Activated naive CD4-positive, alpha-beta T cell treated with anti-CD3 and anti-CD28 coated beads, Interleukin-2, amount 10 ng/mL, durations not matched to agents 7 days and 5 days (primary cell): Measurements from ENCODE around the gene PROM2.

Experiments
- CTCF ChIA-PET: fragments of 350-600 bp; sonication (Branson Sonifier 250); formaldehyde crosslinking; loops from one replicate; lab custom pipeline; 2021; ENCODE audit warnings: antibody characterized with exemption; lab: Charles Lee
- DNase-seq: peaks from one replicate; pipeline ENCODE4 v3.0.0-alpha.2; 2020
- H3K27ac Mint-ChIP-seq: one replicate; pipeline ENCODE4 v1.8.0; 2021; ENCODE audit warnings: mild to moderate bottlenecking, moderate library complexity, mixed read lengths
- H3K27me3 Mint-ChIP-seq: one replicate; pipeline ENCODE4 v1.8.0; 2021; ENCODE audit warnings: mild to moderate bottlenecking, mixed read lengths
- H3K36me3 Mint-ChIP-seq: one replicate; pipeline ENCODE4 v1.8.0; 2021; ENCODE audit warnings: mixed read lengths
- H3K4me1 Mint-ChIP-seq: one replicate; pipeline ENCODE4 v1.8.0; 2021; ENCODE audit warnings: mixed read lengths
- H3K4me3 Mint-ChIP-seq: one replicate; pipeline ENCODE4 v1.8.0; 2021; ENCODE audit warnings: mild to moderate bottlenecking, moderate library complexity, mixed read lengths
- H3K9me3 Mint-ChIP-seq: one replicate; pipeline ENCODE4 v1.8.0; 2021; ENCODE audit warnings: mixed read lengths

Gene PROM2

DNA sequence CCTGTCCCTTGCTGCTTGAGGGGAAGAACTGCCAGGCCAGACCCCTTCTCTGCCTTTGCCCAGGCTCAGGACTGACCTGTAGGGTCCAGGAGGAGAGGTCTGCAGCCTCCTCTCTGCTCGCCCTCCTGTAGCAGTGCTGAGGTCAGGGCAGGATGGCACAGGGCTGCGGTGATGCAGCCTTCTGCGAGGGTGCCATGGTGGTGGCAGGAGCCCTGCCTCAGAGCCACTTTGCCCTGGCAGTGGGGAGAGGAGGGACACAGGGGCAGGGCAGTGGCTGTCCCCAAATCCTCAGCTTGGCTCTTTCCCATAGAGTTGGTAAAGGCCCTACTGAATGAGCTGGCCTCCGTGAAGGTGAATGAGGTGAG lies 884 bp downstream of the PROM2 start:
- Mint-ChIP-seq H3K9me3 (peaks cover 3% of the 10 kb centered on the region), H3K27me3 (no peaks in the 10 kb centered on the region), H3K36me3 (no peaks in the 10 kb centered on the region), H3K4me3 (no peak overlapping the region), H3K27ac (no peak overlapping the region), H3K4me1 (no peaks in the 10 kb centered on the region)
- CTCF ChIA-PET: no interaction called here
- peak; percentile 1 for DNase-seq

DNA sequence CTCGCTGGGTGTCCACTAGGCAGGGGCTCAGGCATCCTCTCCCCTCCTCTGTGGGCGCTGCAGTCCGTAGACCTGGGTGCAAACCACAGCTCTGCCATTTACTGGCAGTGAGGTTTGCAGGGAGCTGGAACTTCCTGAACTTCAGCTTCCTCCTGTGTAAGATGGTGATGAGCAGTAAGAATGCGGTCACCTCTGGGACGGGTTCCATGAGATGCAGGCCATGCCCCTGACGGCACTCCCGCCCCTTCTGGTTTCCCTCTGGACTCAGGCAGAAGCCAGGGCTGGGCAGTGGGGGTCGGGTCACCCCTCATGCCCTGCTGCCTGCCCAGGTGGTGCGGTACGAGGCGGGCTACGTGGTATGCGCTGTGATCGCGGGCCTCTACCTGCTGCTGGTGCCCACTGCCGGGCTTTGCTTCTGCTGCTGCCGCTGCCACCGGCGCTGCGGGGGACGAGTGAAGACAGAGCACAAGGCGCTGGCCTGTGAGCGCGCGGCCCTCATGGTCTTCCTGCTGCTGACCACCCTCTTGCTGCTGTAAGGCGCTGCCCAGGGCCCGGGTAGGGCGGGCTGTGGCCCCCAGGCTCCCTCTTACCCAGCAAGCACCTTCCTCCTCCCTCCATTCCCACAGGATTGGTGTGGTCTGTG lies 1.5 kb downstream of the PROM2 start:
- Mint-ChIP-seq H3K27ac (no peak overlapping the region), H3K4me1 (no peaks in the 10 kb centered on the region), H3K27me3 (no peaks in the 10 kb centered on the region), H3K4me3 (no peak overlapping the region), H3K9me3 (peaks cover 3% of the 10 kb centered on the region), H3K36me3 (no peaks in the 10 kb centered on the region)
- DNase-seq: peak; percentile 8
- CTCF ChIA-PET: no interaction called here

DNA sequence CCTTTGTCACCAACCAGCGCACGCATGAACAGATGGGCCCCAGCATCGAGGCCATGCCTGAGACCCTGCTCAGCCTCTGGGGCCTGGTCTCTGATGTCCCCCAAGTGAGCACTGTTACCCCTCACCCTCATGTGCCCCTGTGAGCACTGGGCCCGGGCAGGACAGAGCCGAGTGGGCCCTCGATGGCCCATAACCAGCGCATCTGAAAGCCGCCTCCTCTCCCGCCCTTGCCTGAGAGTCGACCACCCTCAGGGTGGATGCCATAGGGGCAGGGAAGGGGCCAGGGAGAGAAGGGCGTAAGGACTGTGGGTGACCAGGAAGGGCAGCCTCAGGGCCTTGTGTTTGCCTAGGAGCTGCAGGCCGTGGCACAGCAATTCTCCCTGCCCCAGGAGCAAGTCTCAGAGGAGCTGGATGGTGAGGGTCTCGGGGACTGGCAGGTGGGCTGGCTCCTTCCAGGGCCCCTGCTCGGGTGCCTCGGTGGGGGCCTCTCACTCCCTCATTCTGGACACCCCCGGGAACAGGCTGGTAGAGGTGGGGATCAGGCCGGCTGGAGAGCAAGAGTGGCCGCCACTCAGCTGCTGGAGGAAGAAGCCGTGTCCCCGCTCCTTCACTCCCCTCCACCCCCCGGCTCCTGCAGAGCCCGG lies 2.1 kb downstream of the PROM2 start:
- DNase-seq: no peak
- CTCF ChIA-PET: no interaction called here
- Mint-ChIP-seq H3K9me3 (peaks cover 3% of the 10 kb centered on the region), H3K4me3 (no peak overlapping the region), H3K27ac (no peak overlapping the region), H3K4me1 (no peaks in the 10 kb centered on the region), H3K27me3 (no peaks in the 10 kb centered on the region), H3K36me3 (no peaks in the 10 kb centered on the region)

DNA sequence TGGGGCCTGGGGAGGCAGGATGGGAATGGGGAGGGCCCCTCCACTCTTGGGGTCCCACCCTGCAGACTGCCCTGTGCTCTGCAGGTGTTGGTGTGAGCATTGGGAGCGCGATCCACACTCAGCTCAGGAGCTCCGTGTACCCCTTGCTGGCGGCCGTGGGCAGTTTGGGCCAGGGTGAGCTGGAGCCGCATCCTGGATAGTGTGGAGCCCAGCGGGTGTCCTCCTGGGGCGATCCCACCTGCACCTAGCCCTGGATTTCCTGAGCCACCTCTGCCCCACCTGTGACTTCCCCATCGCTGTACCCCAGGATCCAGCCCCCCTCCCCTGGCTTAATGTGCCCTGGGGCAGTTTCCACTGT lies 2.6 kb downstream of the PROM2 start:
- peaks cover 3% of the 10 kb centered on the region for H3K9me3 Mint-ChIP-seq
- no peak overlapping the region for H3K27ac Mint-ChIP-seq
- H3K4me3 Mint-ChIP-seq: no peak overlapping the region
- H3K36me3 Mint-ChIP-seq: no peaks in the 10 kb centered on the region
- DNase-seq: no peak
- H3K27me3 Mint-ChIP-seq: no peaks in the 10 kb centered on the region
- CTCF ChIA-PET: no interaction called here
- no peaks in the 10 kb centered on the region for H3K4me1 Mint-ChIP-seq

DNA sequence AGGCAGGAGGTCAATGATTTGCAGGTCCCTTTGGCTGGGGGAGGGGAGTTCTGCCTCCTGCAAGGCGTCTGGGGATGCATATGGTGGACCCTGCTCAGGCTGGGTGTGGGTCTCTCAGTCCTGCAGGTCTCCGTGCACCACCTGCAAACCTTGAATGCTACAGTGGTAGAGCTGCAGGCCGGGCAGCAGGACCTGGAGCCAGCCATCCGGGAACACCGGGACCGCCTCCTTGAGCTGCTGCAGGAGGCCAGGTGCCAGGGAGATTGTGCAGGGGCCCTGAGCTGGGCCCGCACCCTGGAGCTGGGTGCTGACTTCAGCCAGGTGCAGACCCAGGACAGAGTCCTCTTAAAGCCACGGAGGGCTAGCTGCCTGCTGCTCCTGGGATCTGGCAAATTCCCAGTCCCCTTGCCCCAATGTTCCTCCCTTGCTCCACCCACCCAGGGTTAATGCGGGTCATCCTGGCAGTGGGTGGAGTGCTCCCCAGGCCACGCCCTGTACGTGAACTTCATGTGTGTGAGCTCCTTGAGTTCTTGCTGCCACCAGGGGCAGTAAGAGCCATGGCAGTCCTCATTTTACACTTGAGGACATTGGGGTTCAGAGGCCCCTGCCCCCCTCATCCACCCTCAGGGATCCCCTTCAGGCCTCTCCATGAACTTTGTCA lies 3.1 kb downstream of the PROM2 start:
- CTCF ChIA-PET: no interaction called here
- H3K27me3 Mint-ChIP-seq: no peaks in the 10 kb centered on the region
- H3K9me3 Mint-ChIP-seq: peaks cover 3% of the 10 kb centered on the region

DNA sequence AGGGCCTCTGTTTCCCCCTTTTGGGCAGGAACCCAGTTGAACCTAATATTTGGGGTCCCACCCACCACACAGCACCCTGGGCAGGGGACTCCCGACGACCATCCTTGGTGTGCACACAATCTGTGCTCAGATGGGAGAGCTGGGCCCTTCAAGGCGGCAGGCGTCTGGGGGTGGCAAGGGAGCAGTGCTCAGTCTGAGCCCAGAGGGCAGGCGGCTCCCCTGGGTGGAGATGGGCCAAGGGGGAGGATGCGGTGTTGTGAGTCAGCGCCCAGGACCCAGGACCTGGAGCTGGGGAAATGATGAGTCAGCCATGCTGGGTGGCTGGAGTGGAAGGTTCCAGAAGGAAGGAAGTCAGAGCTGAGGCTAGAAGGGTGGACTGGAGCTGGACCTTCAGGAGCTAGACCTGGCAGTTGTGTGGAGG lies 3.8 kb downstream of the PROM2 start:
- H3K36me3 Mint-ChIP-seq: no peaks in the 10 kb centered on the region
- no peak for DNase-seq
- no peak overlapping the region for H3K27ac Mint-ChIP-seq
- peaks cover 3% of the 10 kb centered on the region for H3K9me3 Mint-ChIP-seq
- no peak overlapping the region for H3K4me3 Mint-ChIP-seq
- no peaks in the 10 kb centered on the region for H3K4me1 Mint-ChIP-seq
- CTCF ChIA-PET: no interaction called here
- H3K27me3 Mint-ChIP-seq: no peaks in the 10 kb centered on the region

More for the DNA sequence above, 3.1 kb downstream of the PROM2 start:
- Mint-ChIP-seq H3K4me1 (no peaks in the 10 kb centered on the region), H3K4me3 (no peak overlapping the region), H3K36me3 (no peaks in the 10 kb centered on the region), H3K27ac (no peak overlapping the region)
- no peak for DNase-seq

DNA sequence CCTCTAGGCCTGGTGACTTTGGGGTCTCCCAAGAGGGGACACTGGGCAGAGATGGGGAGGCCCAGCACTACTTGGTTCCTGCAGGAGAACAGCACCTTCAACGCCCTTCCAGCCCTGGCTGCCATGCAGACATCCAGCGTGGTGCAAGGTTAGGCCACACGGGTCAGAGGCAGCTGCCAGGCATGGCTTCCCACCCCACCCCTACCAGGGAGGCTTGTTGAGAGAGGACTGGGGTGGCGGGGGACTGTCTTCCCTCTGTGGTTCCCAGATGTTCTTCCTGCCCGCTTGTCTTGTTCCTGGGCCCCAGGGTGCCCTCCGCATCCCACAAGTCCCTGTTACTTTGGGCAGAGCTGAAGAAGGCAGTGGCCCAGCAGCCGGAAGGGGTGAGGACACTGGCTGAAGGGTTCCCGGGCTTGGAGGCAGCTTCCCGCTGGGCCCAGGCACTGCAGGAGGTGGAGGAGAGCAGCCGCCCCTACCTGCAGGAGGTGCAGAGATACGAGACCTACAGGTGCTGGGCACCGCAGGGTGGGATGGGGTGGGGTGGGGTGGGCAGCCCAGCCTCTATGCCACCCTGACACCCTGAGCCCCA lies 4.5 kb downstream of the PROM2 start:
- CTCF ChIA-PET: no interaction called here
- DNase-seq: no peak
- no peak overlapping the region for H3K27ac Mint-ChIP-seq
- no peaks in the 10 kb centered on the region for H3K27me3 Mint-ChIP-seq
- H3K4me3 Mint-ChIP-seq: no peak overlapping the region
- H3K4me1 Mint-ChIP-seq: no peaks in the 10 kb centered on the region
- peaks cover 3% of the 10 kb centered on the region for H3K9me3 Mint-ChIP-seq
- H3K36me3 Mint-ChIP-seq: no peaks in the 10 kb centered on the region

DNA sequence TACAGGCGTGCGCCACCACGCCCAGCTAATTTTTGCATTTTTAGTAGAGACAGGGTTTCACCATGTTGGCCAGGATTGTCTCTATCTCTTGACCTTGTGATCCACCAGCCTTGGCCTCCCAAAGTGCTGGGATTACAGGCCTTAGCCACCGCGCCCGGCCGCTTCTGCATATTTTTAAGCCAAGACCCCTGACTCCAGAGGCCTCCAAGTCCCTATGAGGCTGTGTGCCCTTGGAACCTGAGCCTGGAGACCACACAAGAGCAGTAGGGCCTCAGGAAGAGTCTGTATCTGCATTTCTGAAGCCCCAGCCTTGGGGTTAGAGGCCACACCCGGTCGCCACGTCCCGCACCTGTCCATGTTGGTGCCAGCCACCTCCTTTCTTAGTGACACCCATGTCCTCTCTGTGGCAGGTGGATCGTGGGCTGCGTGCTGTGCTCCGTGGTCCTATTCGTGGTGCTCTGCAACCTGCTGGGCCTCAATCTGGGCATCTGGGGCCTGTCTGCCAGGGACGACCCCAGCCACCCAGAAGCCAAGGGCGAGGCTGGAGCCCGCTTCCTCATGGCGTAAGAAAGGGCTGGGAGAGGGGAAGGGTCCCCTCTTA lies 5.3 kb downstream of the PROM2 start:
- no peak overlapping the region for H3K4me3 Mint-ChIP-seq
- H3K27me3 Mint-ChIP-seq: no peaks in the 10 kb centered on the region
- no peaks in the 10 kb centered on the region for H3K36me3 Mint-ChIP-seq
- no peak overlapping the region for H3K27ac Mint-ChIP-seq
- no peaks in the 10 kb centered on the region for H3K4me1 Mint-ChIP-seq
- H3K9me3 Mint-ChIP-seq: peaks cover 3% of the 10 kb centered on the region
- CTCF ChIA-PET: no interaction called here
- no peak for DNase-seq

DNA sequence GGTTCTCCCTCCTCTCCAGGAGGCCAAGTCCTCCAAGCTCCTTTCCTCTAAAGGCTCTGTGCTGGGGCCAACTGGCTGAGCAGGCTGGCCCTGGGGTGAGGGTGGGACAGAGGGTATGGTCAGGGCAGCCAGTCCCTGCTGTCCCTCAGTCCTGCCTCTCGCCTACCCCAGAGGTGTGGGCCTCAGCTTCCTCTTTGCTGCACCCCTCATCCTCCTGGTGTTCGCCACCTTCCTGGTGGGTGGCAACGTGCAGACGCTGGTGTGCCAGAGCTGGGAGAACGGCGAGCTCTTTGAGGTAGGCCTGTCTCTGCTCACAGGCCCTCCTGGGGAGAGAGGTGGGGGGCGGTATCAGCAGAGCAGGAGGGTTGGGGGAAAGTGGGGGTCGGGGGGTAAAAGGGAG lies 6.8 kb downstream of the PROM2 start:
- CTCF ChIA-PET: no interaction called here
- H3K36me3 Mint-ChIP-seq: no peaks in the 10 kb centered on the region
- DNase-seq: no peak
- no peaks in the 10 kb centered on the region for H3K27me3 Mint-ChIP-seq
- H3K4me1 Mint-ChIP-seq: no peaks in the 10 kb centered on the region
- H3K9me3 Mint-ChIP-seq: peaks cover 3% of the 10 kb centered on the region
- H3K27ac Mint-ChIP-seq: no peak overlapping the region
- no peak overlapping the region for H3K4me3 Mint-ChIP-seq

DNA sequence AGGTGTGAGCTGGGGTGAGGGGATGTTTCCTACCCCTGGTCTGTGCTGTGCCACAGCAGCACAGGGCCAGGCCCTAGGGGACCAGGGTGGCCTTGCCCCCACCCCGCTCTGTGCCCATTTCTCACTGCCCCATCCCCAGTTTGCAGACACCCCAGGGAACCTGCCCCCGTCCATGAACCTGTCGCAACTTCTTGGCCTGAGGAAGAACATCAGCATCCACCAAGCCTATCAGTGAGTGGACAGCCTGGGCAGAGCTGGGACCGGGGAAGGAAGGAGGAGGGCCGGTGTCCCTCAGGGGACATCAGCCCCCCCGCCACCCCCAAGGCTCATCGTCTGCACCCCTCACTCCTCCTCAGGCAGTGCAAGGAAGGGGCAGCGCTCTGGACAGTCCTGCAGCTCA lies 7.5 kb downstream of the PROM2 start:
- Mint-ChIP-seq H3K36me3 (no peaks in the 10 kb centered on the region), H3K27ac (no peak overlapping the region), H3K4me3 (no peak overlapping the region), H3K27me3 (no peaks in the 10 kb centered on the region), H3K9me3 (peaks cover 3% of the 10 kb centered on the region), H3K4me1 (no peaks in the 10 kb centered on the region)
- no peak for DNase-seq
- CTCF ChIA-PET: no interaction called here

DNA sequence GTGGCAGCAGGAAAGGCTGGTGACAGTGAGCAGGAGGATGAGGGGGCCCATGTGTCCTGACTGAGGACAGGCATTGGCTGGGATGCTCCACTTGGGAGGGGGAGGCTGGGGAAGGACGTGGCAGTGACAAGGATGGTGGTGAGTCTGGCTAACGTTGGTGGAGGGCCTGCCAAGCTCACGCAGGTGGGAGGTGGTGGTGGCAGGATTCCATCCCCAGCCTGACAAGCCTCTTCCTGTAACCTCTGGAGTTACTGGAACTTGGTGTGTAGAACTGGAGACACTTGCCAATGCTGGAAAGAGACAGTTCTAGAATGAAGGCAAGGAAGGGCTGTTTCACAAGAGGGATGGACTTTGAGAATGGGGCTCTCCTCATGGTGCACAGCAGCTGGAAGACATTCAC lies 8.2 kb downstream of the PROM2 start:
- no peak overlapping the region for H3K27ac Mint-ChIP-seq
- H3K27me3 Mint-ChIP-seq: no peaks in the 10 kb centered on the region
- H3K36me3 Mint-ChIP-seq: no peaks in the 10 kb centered on the region
- H3K4me3 Mint-ChIP-seq: no peak overlapping the region
- DNase-seq: no peak
- H3K9me3 Mint-ChIP-seq: peaks cover 3% of the 10 kb centered on the region
- H3K4me1 Mint-ChIP-seq: no peaks in the 10 kb centered on the region
- CTCF ChIA-PET: no interaction called here

DNA sequence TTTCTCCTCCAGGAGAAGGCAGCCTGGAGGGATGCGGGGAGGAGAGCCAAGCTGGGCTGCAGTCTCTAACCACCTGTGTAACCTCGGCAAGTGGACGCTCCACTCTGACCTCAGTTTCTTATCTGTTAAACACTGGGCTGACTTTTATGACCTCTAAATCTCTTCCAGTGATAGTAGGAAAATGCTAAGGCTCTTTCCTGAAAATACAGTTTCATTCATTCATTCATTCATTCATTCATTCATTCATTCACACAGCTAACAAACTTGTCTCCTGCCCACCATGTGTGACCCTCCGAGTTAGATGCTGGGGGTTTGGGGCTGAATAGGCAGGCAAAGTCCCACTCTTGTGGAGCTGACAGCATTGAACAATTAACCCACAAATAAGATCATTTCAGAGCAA lies 9.3 kb downstream of the PROM2 start:
- CTCF ChIA-PET: no interaction called here
- H3K9me3 Mint-ChIP-seq: no peaks in the 10 kb centered on the region
- H3K27ac Mint-ChIP-seq: no peak overlapping the region

DNA sequence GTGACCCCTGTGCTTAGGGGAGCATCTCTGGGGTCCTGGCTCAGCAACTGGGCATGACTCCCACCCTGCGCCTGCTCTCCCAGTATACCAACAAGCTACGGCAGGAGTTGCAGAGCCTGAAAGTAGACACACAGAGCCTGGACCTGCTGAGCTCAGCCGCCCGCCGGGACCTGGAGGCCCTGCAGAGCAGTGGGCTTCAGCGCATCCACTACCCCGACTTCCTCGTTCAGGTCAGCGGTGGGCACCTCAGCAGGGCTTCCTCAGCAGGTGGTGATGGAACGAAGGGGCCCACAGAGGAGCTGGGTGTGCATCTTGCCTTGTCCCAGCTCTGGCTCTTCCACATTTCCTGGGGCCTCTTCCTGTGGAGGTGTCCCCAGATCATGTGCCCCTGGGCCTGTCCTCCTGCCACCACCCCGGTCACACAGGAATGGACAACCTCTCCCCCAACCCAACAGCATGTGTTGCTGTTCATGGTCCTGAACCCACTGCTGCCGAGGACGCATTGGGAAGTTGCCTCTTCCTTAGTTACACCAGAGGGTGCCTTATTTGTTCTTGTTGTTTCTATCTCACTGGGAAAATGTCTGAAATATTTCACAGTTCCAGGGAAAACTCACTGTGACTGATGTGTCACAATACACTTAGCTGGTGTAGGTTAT lies 10.8 kb downstream of the PROM2 start:
- H3K4me1 Mint-ChIP-seq: no peaks in the 10 kb centered on the region
- no peak overlapping the region for H3K4me3 Mint-ChIP-seq
- CTCF ChIA-PET: no interaction called here
- H3K27me3 Mint-ChIP-seq: no peaks in the 10 kb centered on the region
- H3K27ac Mint-ChIP-seq: no peak overlapping the region
- H3K36me3 Mint-ChIP-seq: no peaks in the 10 kb centered on the region
- no peak for DNase-seq
- H3K9me3 Mint-ChIP-seq: peaks cover under 1% of the 10 kb centered on the region

More for the DNA sequence above, 9.3 kb downstream of the PROM2 start:
- no peak for DNase-seq
- Mint-ChIP-seq H3K4me3 (no peak overlapping the region), H3K27me3 (no peaks in the 10 kb centered on the region), H3K36me3 (no peaks in the 10 kb centered on the region), H3K4me1 (no peaks in the 10 kb centered on the region)

DNA sequence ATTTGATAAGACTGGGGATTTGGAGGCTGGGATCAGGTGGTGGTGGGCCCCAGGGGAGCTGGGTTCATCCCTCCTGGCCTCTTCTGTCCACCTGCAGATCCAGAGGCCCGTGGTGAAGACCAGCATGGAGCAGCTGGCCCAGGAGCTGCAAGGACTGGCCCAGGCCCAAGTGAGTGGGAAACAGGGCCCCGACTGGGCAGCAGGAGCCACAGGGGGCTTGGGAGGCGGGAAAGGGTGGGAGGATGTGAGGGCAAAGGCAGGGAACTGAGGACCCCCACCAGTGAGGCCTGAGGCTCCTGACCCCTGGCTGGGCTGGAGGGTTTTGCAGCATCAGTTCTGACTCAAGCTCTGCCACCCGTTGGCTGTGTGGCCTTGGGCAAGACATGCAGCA lies 11.3 kb downstream of the PROM2 start:
- H3K27ac Mint-ChIP-seq: no peak overlapping the region

More for the DNA sequence above, 11.3 kb downstream of the PROM2 start:
- H3K4me1 Mint-ChIP-seq: no peaks in the 10 kb centered on the region
- H3K4me3 Mint-ChIP-seq: no peak overlapping the region
- CTCF ChIA-PET: no interaction called here
- no peaks in the 10 kb centered on the region for H3K36me3 Mint-ChIP-seq
- no peak for DNase-seq
- H3K27me3 Mint-ChIP-seq: no peaks in the 10 kb centered on the region
- H3K9me3 Mint-ChIP-seq: peaks cover 6% of the 10 kb centered on the region
